ENCODE measurements around the gene PLAC9. TPM values are rescaled to one million over a fixed set of nuclear protein-coding genes. Genes with fewer than 3 reads are reported as not detected.
A peak's percentile ranks its signal among the peaks of the same experiment; 100 is the strongest.

The PLAC9 gene
- total RNA-seq, 1 experiment from 2014 or later: 7.3 TPM

- no peak for TF ChIP-seq ARID4B (CRISPR knock-in tag; IDR thresholded peaks at IDR 0.05; ENCODE audit: borderline replicate concordance)
- TF ChIP-seq ZNF232 (CRISPR knock-in tag; IDR thresholded peaks at IDR 0.05): no peak
These were observed 55.2 kb downstream of the PLAC9 start (continued) for GRCh38 chr10:80187465-80188409.

DNA sequence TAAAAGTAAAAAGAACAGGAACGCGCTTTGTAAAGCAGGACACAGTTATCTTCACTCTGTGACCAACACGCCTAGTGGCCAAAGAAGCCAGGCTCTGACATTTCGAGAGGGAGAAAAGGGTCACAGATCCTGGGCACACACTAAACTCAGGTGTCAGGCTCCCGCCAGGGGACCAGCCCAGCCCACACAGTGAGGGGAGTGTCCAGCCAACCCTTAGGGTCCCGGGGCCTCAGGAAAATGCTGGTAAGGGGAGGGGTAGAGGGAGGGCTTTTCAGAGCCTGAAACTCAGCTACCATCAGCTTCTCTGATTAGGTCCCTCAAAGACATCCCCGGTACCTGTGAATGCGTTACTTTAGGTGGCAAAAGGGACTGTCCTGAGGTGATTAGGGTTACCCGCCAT is 56.2 kb downstream of the PLAC9 start:
- ATAC-seq (peak; percentile 34; the same call in 1 of the 2 replicates), DNase-seq (ENCODE audit: low spot score) (no peak)
- TF ChIP-seq, protein P1, sequence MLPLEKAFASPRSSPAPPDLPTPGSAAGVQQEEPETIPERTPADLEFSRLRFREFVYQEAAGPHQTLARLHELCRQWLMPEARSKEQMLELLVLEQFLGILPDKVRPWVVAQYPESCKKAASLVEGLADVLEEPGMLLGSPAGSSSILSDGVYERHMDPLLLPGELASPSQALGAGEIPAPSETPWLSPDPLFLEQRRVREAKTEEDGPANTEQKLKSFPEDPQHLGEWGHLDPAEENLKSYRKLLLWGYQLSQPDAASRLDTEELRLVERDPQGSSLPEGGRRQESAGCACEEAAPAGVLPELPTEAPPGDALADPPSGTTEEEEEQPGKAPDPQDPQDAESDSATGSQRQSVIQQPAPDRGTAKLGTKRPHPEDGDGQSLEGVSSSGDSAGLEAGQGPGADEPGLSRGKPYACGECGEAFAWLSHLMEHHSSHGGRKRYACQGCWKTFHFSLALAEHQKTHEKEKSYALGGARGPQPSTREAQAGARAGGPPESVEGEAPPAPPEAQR (CRISPR knock-in tag; IDR thresholded peaks at IDR 0.05): no peak
- TF ChIP-seq, protein P2, sequence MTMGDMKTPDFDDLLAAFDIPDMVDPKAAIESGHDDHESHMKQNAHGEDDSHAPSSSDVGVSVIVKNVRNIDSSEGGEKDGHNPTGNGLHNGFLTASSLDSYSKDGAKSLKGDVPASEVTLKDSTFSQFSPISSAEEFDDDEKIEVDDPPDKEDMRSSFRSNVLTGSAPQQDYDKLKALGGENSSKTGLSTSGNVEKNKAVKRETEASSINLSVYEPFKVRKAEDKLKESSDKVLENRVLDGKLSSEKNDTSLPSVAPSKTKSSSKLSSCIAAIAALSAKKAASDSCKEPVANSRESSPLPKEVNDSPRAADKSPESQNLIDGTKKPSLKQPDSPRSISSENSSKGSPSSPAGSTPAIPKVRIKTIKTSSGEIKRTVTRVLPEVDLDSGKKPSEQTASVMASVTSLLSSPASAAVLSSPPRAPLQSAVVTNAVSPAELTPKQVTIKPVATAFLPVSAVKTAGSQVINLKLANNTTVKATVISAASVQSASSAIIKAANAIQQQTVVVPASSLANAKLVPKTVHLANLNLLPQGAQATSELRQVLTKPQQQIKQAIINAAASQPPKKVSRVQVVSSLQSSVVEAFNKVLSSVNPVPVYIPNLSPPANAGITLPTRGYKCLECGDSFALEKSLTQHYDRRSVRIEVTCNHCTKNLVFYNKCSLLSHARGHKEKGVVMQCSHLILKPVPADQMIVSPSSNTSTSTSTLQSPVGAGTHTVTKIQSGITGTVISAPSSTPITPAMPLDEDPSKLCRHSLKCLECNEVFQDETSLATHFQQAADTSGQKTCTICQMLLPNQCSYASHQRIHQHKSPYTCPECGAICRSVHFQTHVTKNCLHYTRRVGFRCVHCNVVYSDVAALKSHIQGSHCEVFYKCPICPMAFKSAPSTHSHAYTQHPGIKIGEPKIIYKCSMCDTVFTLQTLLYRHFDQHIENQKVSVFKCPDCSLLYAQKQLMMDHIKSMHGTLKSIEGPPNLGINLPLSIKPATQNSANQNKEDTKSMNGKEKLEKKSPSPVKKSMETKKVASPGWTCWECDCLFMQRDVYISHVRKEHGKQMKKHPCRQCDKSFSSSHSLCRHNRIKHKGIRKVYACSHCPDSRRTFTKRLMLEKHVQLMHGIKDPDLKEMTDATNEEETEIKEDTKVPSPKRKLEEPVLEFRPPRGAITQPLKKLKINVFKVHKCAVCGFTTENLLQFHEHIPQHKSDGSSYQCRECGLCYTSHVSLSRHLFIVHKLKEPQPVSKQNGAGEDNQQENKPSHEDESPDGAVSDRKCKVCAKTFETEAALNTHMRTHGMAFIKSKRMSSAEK (CRISPR knock-in tag; IDR thresholded peaks at IDR 0.05; ENCODE audit: borderline replicate concordance): no peak
- TF ChIP-seq, protein P3, sequence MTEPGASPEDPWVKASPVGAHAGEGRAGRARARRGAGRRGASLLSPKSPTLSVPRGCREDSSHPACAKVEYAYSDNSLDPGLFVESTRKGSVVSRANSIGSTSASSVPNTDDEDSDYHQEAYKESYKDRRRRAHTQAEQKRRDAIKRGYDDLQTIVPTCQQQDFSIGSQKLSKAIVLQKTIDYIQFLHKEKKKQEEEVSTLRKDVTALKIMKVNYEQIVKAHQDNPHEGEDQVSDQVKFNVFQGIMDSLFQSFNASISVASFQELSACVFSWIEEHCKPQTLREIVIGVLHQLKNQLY (CRISPR knock-in tag; IDR thresholded peaks at IDR 0.05): no peak
- TF ChIP-seq CREB1 (CRISPR knock-in tag; IDR thresholded peaks at IDR 0.05): no peak
- TF ChIP-seq NFE2L1 (CRISPR knock-in tag; IDR thresholded peaks at IDR 0.05): no peak
- TF ChIP-seq HMGA2 (CRISPR knock-in tag; IDR thresholded peaks at IDR 0.05): no peak
- TF ChIP-seq ATF2 (CRISPR knock-in tag; IDR thresholded peaks at IDR 0.05; ENCODE audit: borderline replicate concordance, low read depth): no peak
- TF ChIP-seq ARID4B (CRISPR knock-in tag; IDR thresholded peaks at IDR 0.05; ENCODE audit: borderline replicate concordance): no peak
- no peak for TF ChIP-seq NFYB (CRISPR knock-in tag; conservative IDR thresholded peaks at IDR 0.05; ENCODE audit: low read depth)
- no peak for TF ChIP-seq ZNF121 (CRISPR knock-in tag; IDR thresholded peaks at IDR 0.05)
- TF ChIP-seq KAT7 (CRISPR knock-in tag; IDR thresholded peaks at IDR 0.05; ENCODE audit: borderline replicate concordance): no peak
- no peak for TF ChIP-seq ZNF263 (CRISPR knock-in tag; IDR thresholded peaks at IDR 0.05; ENCODE audit: low read depth)
- no peak for TF ChIP-seq ZBTB43 (CRISPR knock-in tag; IDR thresholded peaks at IDR 0.05)
- no peak overlapping the region for H3K27ac Mint-ChIP-seq
- H3K27me3 Mint-ChIP-seq (ENCODE audit: low read depth): no peaks in the 10 kb centered on the region
- no peak overlapping the region for H3K4me3 Mint-ChIP-seq
- peaks cover 39% of the 10 kb centered on the region for H3K4me1 Mint-ChIP-seq
- POLR2A ChIA-PET: no interaction called here
- H3K36me3 Mint-ChIP-seq: no peaks in the 10 kb centered on the region
- CTCF ChIA-PET: interaction anchor here (1.2 kb wide), 1 partner anchor 34 kb away, joined by 3 read pairs; no protein-coding TSS in a partner anchor
- no peaks in the 10 kb centered on the region for H3K9me3 Mint-ChIP-seq

All from WTC11 (cell line).